Astrocyte (in vitro differentiated cells and primary cell): Measurements from ENCODE around the gene RABGAP1L. TPM values are rescaled to one million over a fixed set of nuclear protein-coding genes. Genes with fewer than 3 reads are reported as not detected.
A peak's percentile ranks its signal among the peaks of the same experiment; 100 is the strongest.

Source experiments
- DNase-seq: peaks from one replicate; pipeline ENCODE4 v3.0.0-alpha.2; 2010; ENCODE audit warnings: low read depth
- FAIRE-seq: peaks from 2 replicates; lab custom pipeline; 2011; peaks lifted over from hg19 to GRCh38; lab: Jason Lieb, UNC
- H2AFZ ChIP-seq: 2 replicates; pipeline ENCODE4 v1.6.0; 2012; ENCODE audit warnings: low read depth, low read length, inconsistent platforms
- H3K27ac ChIP-seq: 2 replicates; pipeline ENCODE4 v1.5.1; 2011; ENCODE audit warnings: low read depth, low read length, inconsistent platforms
- H3K27me3 ChIP-seq: 2 replicates; pipeline ENCODE4 v1.6.0; 2011; ENCODE audit warnings: low read length, inconsistent platforms; ENCODE audit not compliant: insufficient read depth
- H3K36me3 ChIP-seq: 2 replicates; pipeline ENCODE4 v1.5.1; 2011; ENCODE audit warnings: low read length, inconsistent platforms; ENCODE audit not compliant: insufficient read depth
- H3K4me1 ChIP-seq: 2 replicates; pipeline ENCODE4 v1.5.1; 2011; ENCODE audit warnings: low read length, inconsistent platforms; ENCODE audit not compliant: insufficient read depth
- H3K4me2 ChIP-seq: 2 replicates; pipeline ENCODE4 v1.6.0; 2012; ENCODE audit warnings: low read length, inconsistent platforms
- H3K4me3 ChIP-seq: 2 replicates; pipeline ENCODE4 v1.5.1; 2011; ENCODE audit warnings: low read depth, mild to moderate bottlenecking, low read length, inconsistent platforms; ENCODE audit not compliant: insufficient read depth
- H3K79me2 ChIP-seq: 2 replicates; pipeline ENCODE4 v1.6.0; 2012; ENCODE audit warnings: mild to moderate bottlenecking, low read length, inconsistent platforms; ENCODE audit not compliant: insufficient read depth
- H3K9ac ChIP-seq: 2 replicates; pipeline ENCODE4 v1.6.0; 2012; ENCODE audit warnings: mild to moderate bottlenecking, low read length, inconsistent platforms
- H3K9me3 ChIP-seq: 2 replicates; pipeline ENCODE4 v1.5.1; 2012; ENCODE audit warnings: low read depth, mild to moderate bottlenecking, low read length, inconsistent platforms; ENCODE audit not compliant: insufficient read depth
- H4K20me1 ChIP-seq: 2 replicates; pipeline ENCODE4 v1.6.0; 2012; ENCODE audit warnings: low read length, inconsistent platforms; ENCODE audit not compliant: insufficient read depth
- H3K27ac Mint-ChIP-seq: one replicate; pipeline ENCODE4 v1.8.0; 2021; ENCODE audit warnings: mild to moderate bottlenecking, mixed read lengths; ENCODE audit not compliant: unreplicated experiment
- H3K27me3 Mint-ChIP-seq: one replicate; pipeline ENCODE4 v1.8.0; 2021; ENCODE audit warnings: low read depth, mixed read lengths; ENCODE audit not compliant: unreplicated experiment
- H3K36me3 Mint-ChIP-seq: one replicate; pipeline ENCODE4 v1.8.0; 2021; ENCODE audit warnings: low read depth, mixed read lengths; ENCODE audit not compliant: unreplicated experiment
- H3K4me1 Mint-ChIP-seq: one replicate; pipeline ENCODE4 v1.8.0; 2021; ENCODE audit warnings: low read depth, mixed read lengths; ENCODE audit not compliant: unreplicated experiment
- H3K4me3 Mint-ChIP-seq: one replicate; pipeline ENCODE4 v1.8.0; 2021; ENCODE audit warnings: mild to moderate bottlenecking, moderate library complexity, mixed read lengths; ENCODE audit not compliant: unreplicated experiment
- H3K9me3 Mint-ChIP-seq: one replicate; pipeline ENCODE4 v1.8.0; 2021; ENCODE audit warnings: mild to moderate bottlenecking, mixed read lengths; ENCODE audit not compliant: unreplicated experiment
- CTCF ChIP-seq: IDR thresholded peaks from 2 replicates; pipeline ENCODE4 v1.5.1; 2011; ENCODE audit warnings: low read depth, mild to moderate bottlenecking, inconsistent platforms, low read length, moderate library complexity; ENCODE audit not compliant: insufficient read depth
- EZH2 ChIP-seq: IDR thresholded peaks from 2 replicates; pipeline ENCODE4 v1.6.1; 2012; ENCODE audit warnings: mild to moderate bottlenecking, low read length, inconsistent platforms; ENCODE audit not compliant: insufficient read depth
- total RNA-seq: library from RNA; stranded (reverse); gene quantifications from 2 replicates; pipeline ENCODE4 v1.2.1, GENCODE V29; 2021

The RABGAP1L gene
- total RNA-seq, 1 donor from 2014 or later: 40.2 TPM

GRCh38 chr1:174678657-174679056 lies 519.3 kb downstream of the RABGAP1L start:
- no peaks in the 10 kb centered on the region for H3K36me3 ChIP-seq
- H3K27me3 ChIP-seq: no peaks in the 10 kb centered on the region
- FAIRE-seq: no peak
- no peaks in the 10 kb centered on the region for H4K20me1 ChIP-seq
- TF ChIP-seq EZH2 (no peak), CTCF (no peak)
- H3K9me3 ChIP-seq: no peaks in the 10 kb centered on the region
- no peak overlapping the region for H3K27ac ChIP-seq
- DNase-seq: no peak
- no peak overlapping the region for H3K4me2 ChIP-seq
- no peaks in the 10 kb centered on the region for H3K27me3 Mint-ChIP-seq
- no peak overlapping the region for H3K27ac Mint-ChIP-seq
- no peak overlapping the region for H3K4me3 ChIP-seq
- peaks cover 2% of the 10 kb centered on the region for H3K4me1 ChIP-seq
- peaks cover 4% of the 10 kb centered on the region for H3K4me1 Mint-ChIP-seq
- H3K4me3 Mint-ChIP-seq: no peak overlapping the region
- no peak overlapping the region for H2AFZ ChIP-seq
- no peaks in the 10 kb centered on the region for H3K36me3 Mint-ChIP-seq
- no peaks in the 10 kb centered on the region for H3K79me2 ChIP-seq
- H3K9ac ChIP-seq: no peak overlapping the region
- no peaks in the 10 kb centered on the region for H3K9me3 Mint-ChIP-seq

GRCh38 chr1:174680101-174680500 lies 520.8 kb downstream of the RABGAP1L start:
- H3K4me1 Mint-ChIP-seq: peaks cover 4% of the 10 kb centered on the region
- H3K9me3 Mint-ChIP-seq: no peaks in the 10 kb centered on the region
- no peak for FAIRE-seq
- no peak for TF ChIP-seq EZH2
- no peak for TF ChIP-seq CTCF
- H3K27ac Mint-ChIP-seq: no peak overlapping the region
- Histone ChIP-seq H3K9ac (no peak overlapping the region), H3K27ac (no peak overlapping the region), H4K20me1 (no peaks in the 10 kb centered on the region), H3K4me1 (peaks cover 2% of the 10 kb centered on the region), H3K4me2 (no peak overlapping the region), H3K36me3 (no peaks in the 10 kb centered on the region), H2AFZ (no peak overlapping the region), H3K27me3 (no peaks in the 10 kb centered on the region), H3K9me3 (no peaks in the 10 kb centered on the region), H3K4me3 (no peak overlapping the region), H3K79me2 (no peaks in the 10 kb centered on the region)
- no peak overlapping the region for H3K4me3 Mint-ChIP-seq
- no peaks in the 10 kb centered on the region for H3K27me3 Mint-ChIP-seq
- no peak for DNase-seq
- peaks cover 4% of the 10 kb centered on the region for H3K36me3 Mint-ChIP-seq

GRCh38 chr1:174682419-174683008 lies 523.2 kb downstream of the RABGAP1L start:
- Mint-ChIP-seq H3K9me3 (no peaks in the 10 kb centered on the region), H3K4me3 (no peak overlapping the region), H3K36me3 (peaks cover 7% of the 10 kb centered on the region), H3K4me1 (no peaks in the 10 kb centered on the region), H3K27me3 (no peaks in the 10 kb centered on the region), H3K27ac (no peak overlapping the region)
- FAIRE-seq: no peak
- no peak for TF ChIP-seq CTCF
- H3K9ac ChIP-seq: no peak overlapping the region
- H4K20me1 ChIP-seq: no peaks in the 10 kb centered on the region
- peaks cover 2% of the 10 kb centered on the region for H3K4me1 ChIP-seq
- no peaks in the 10 kb centered on the region for H3K36me3 ChIP-seq
- no peaks in the 10 kb centered on the region for H3K79me2 ChIP-seq
- H3K4me2 ChIP-seq: no peak overlapping the region
- no peak overlapping the region for H3K4me3 ChIP-seq
- H3K9me3 ChIP-seq: no peaks in the 10 kb centered on the region
- peak; percentile 80 for DNase-seq
- H2AFZ ChIP-seq: no peak overlapping the region
- no peak overlapping the region for H3K27ac ChIP-seq
- no peaks in the 10 kb centered on the region for H3K27me3 ChIP-seq
